ENCODE results near the gene TBC1D4.
A peak's percentile ranks its signal among the peaks of the same experiment; 100 is the strongest.

The TBC1D4 gene

GRCh38 chr13:75482070-75482819 lies at the start of gene TBC1D4:
TBC1D4 (minus strand) TSS chr13:75482169; CDS start chr13:75481767, 402 bp downstream.
- peak; percentile 96 for DNase-seq

- peak; percentile 29 for DNase-seq
These were observed 48.6 kb upstream of the TBC1D4 start for GRCh38 chr13:75530549-75530961.

- no peak for DNase-seq
These were observed 40.0 kb upstream of the TBC1D4 start for GRCh38 chr13:75521956-75522355.

GRCh38 chr13:75518439-75519088 lies 36.6 kb upstream of the TBC1D4 start:
- DNase-seq = no peak

- DNase-seq = no peak
These were observed 32.4 kb upstream of the TBC1D4 start for GRCh38 chr13:75514080-75514995.

- DNase-seq = no peak
These were observed 31.3 kb upstream of the TBC1D4 start for GRCh38 chr13:75513271-75513670.

GRCh38 chr13:75512253-75512652 lies 30.3 kb upstream of the TBC1D4 start:
- DNase-seq = no peak

- DNase-seq = no peak
These were observed 29.2 kb upstream of the TBC1D4 start for GRCh38 chr13:75511051-75511625.

GRCh38 chr13:75508002-75508548 lies 26.1 kb upstream of the TBC1D4 start:
- DNase-seq = no peak

GRCh38 chr13:75507027-75508001 lies 25.3 kb upstream of the TBC1D4 start:
- no peak for DNase-seq

- DNase-seq = no peak
These were observed 24.0 kb upstream of the TBC1D4 start for GRCh38 chr13:75506018-75506417.

GRCh38 chr13:75505327-75505726 lies 23.4 kb upstream of the TBC1D4 start:
- DNase-seq = no peak

GRCh38 chr13:75495938-75496337 lies 14.0 kb upstream of the TBC1D4 start:
- no peak for DNase-seq

- no peak for DNase-seq
These were observed 12.5 kb upstream of the TBC1D4 start for GRCh38 chr13:75494491-75494890.

- no peak for DNase-seq
These were observed 11.2 kb upstream of the TBC1D4 start for GRCh38 chr13:75493156-75493555.

GRCh38 chr13:75492389-75492788 lies 10.4 kb upstream of the TBC1D4 start:
- DNase-seq = no peak

- DNase-seq = no peak
These were observed 9.4 kb upstream of the TBC1D4 start for GRCh38 chr13:75491376-75491775.

- peak; percentile 72 for DNase-seq
These were observed 7.7 kb upstream of the TBC1D4 start for GRCh38 chr13:75489502-75490263.

GRCh38 chr13:75486146-75487062 lies 4.4 kb upstream of the TBC1D4 start:
- DNase-seq = peak; percentile 85

Measured in hematopoietic multipotent progenitor cell treated with erythropoietin and hydrocortisone succinate and interleukin-3 and kit ligand, for 6 days (in vitro differentiated cells).